ENCODE data around the gene CSRP2. TPM values are rescaled to one million over a fixed set of nuclear protein-coding genes. Genes with fewer than 3 reads are reported as not detected.

The CSRP2 gene
- total RNA-seq = 6.8 and 15.7 TPM in 2 replicates

GRCh38 chr12:76878899-76879709 lies at the start of gene CSRP2:
TSS of gene CSRP2 (minus strand) at chr12:76879019. CDS start at chr12:76866260, 12,759 bp downstream.

Other genes starting within 250 kb of the CSRP2 start
- 44.7 and 45.8 TPM in 2 replicates for gene ZDHHC17, start 114.9 kb downstream of the CSRP2 start, total RNA-seq
- 2.9 and 6.8 TPM in 2 replicates for gene E2F7, start 186.6 kb upstream of the CSRP2 start, total RNA-seq